Liver (tissue), 3 donors: ENCODE measurements around the gene BRS3.

Source experiments
- CTCF ChIP-seq: fragments of 150-350 bp; IDR thresholded peaks from 2 replicates; pipeline ENCODE4 v1.5.1; 2017; ENCODE audit warnings: improper control_type of control experiment, low read depth, low read length; ENCODE audit not compliant: missing input control
- EGR1 ChIP-seq, 2 donors: IDR thresholded peaks; 2 replicates each; pipeline ENCODE4 v1.6.1; 2016 to 2018; ENCODE audit warnings: antibody characterized with exemption in 2 of 2, low read depth in 2 of 2
- FOXA1 ChIP-seq: IDR thresholded peaks from 2 replicates; pipeline ENCODE4 v1.6.1; 2016; ENCODE audit warnings: antibody characterized with exemption
- GABPA ChIP-seq, 2 donors: IDR thresholded peaks in 1 of 2; conservative IDR thresholded peaks in 1 of 2; 2 replicates each; pipeline ENCODE4 v1.6.1; 2016; ENCODE audit warnings: antibody characterized with exemption in 2 of 2, mild to moderate bottlenecking in 1 of 2, moderate library complexity in 1 of 2
- HNF4G ChIP-seq: IDR thresholded peaks from 2 replicates; pipeline ENCODE4 v1.6.1; 2016; ENCODE audit warnings: antibody characterized with exemption
- JUND ChIP-seq, 2 donors: IDR thresholded peaks; 2 replicates each; pipeline ENCODE4 v1.6.1; 2016; ENCODE audit warnings: antibody characterized with exemption in 2 of 2
- MAX ChIP-seq: IDR thresholded peaks from 2 replicates; pipeline ENCODE4 v1.6.1; 2016; ENCODE audit warnings: antibody characterized with exemption
- RAD21 ChIP-seq, 2 donors: IDR thresholded peaks; 2 replicates each; pipeline ENCODE4 v1.6.1; 2016; ENCODE audit warnings: antibody characterized with exemption in 2 of 2, mild to moderate bottlenecking in 2 of 2
- RXRA ChIP-seq, 2 donors: IDR thresholded peaks; 2 replicates each; pipeline ENCODE4 v1.6.1; 2017 to 2018; ENCODE audit warnings: antibody characterized with exemption in 2 of 2, mild to moderate bottlenecking in 1 of 2
- SP1 ChIP-seq: IDR thresholded peaks from 2 replicates; pipeline ENCODE4 v1.6.1; 2018; ENCODE audit warnings: antibody characterized with exemption, mild to moderate bottlenecking
- TAF1 ChIP-seq: conservative IDR thresholded peaks from 2 replicates; pipeline ENCODE4 v1.6.1; 2016; ENCODE audit warnings: antibody characterized with exemption, mild to moderate bottlenecking
- YY1 ChIP-seq: IDR thresholded peaks from 2 replicates; pipeline ENCODE4 v1.6.1; 2016; ENCODE audit warnings: antibody characterized with exemption, mild to moderate bottlenecking
- ZBTB33 ChIP-seq: IDR thresholded peaks from 2 replicates; pipeline ENCODE4 v1.6.1; 2016; ENCODE audit warnings: antibody characterized with exemption
- donor health status: healthy.
- donor health status: healthy.

- TF ChIP-seq EGR1 (IDR thresholded peaks at IDR 0.05; ENCODE audit: low read depth in 2 of 2) = no peak
- TF ChIP-seq CTCF = no peak
- TF ChIP-seq ZBTB33 = no peak
- no peak for TF ChIP-seq RAD21 (IDR thresholded peaks at IDR 0.05)
- no peak for TF ChIP-seq JUND (IDR thresholded peaks at IDR 0.05)
- no peak for TF ChIP-seq GABPA (IDR thresholded peaks at IDR 0.05 in 1 of 2, conservative IDR thresholded peaks at IDR 0.05 in 1 of 2)
- TF ChIP-seq MAX = no peak
- TF ChIP-seq TAF1 = no peak
- no peak for TF ChIP-seq YY1
- TF ChIP-seq RXRA (IDR thresholded peaks at IDR 0.05) = no peak
- TF ChIP-seq FOXA1 = no peak
- no peak for TF ChIP-seq SP1
- no peak for TF ChIP-seq HNF4G
These were observed 30.3 kb upstream of the BRS3 start for GRCh38 chrX:136457303-136457917.
